Fibroblast of lung (primary cell): Measurements from ENCODE around the gene HS3ST6. TPM values are rescaled to one million over a fixed set of nuclear protein-coding genes. Genes with fewer than 3 reads are reported as not detected.

Source experiments
- DNase-seq, 2 donors: peaks; one replicate each; pipeline versions ENCODE4 v3.0.0 to v3.0.0-alpha.2; 2010; ENCODE audit warnings: low read depth in 2 of 2
- H2AFZ ChIP-seq: 2 replicates; pipeline ENCODE4 v1.5.1; 2012; ENCODE audit warnings: low read length, control low read depth, inconsistent platforms
- H3K27ac ChIP-seq: 2 replicates; pipeline ENCODE4 v1.5.1; 2011; ENCODE audit warnings: low read length, control low read depth; ENCODE audit not compliant: insufficient read depth
- H3K27me3 ChIP-seq: 2 replicates; pipeline ENCODE4 v1.5.1; 2011; ENCODE audit warnings: mild to moderate bottlenecking, low read length; ENCODE audit not compliant: control insufficient read depth, insufficient read depth
- H3K36me3 ChIP-seq: 2 replicates; pipeline ENCODE4 v1.5.1; 2011; ENCODE audit warnings: low read length; ENCODE audit not compliant: control insufficient read depth, insufficient read depth
- H3K4me1 ChIP-seq: 2 replicates; pipeline ENCODE4 v1.5.1; 2011; ENCODE audit warnings: low read length; ENCODE audit not compliant: control insufficient read depth, insufficient read depth; ENCODE audit errors: extremely low read depth
- H3K4me2 ChIP-seq: 2 replicates; pipeline ENCODE4 v1.5.1; 2011; ENCODE audit warnings: low read length, control low read depth; ENCODE audit not compliant: insufficient read depth; ENCODE audit errors: extremely low read depth
- H3K4me3 ChIP-seq, 4 experiments: fragments of 200-600 bp in 1 of 4; sonication (generic) in 1 of 4; replicated peaks in 1 of 4; 2 replicates each; pipeline ENCODE4 v1.5.1; 2011 to 2016; ENCODE audit warnings: low read length in 4 of 4, low read depth in 3 of 4, mild to moderate bottlenecking in 3 of 4, control low read depth in 2 of 4, inconsistent platforms in 1 of 4, mixed read lengths in 1 of 4; ENCODE audit not compliant: insufficient read depth in 1 of 4; ENCODE audit errors: control extremely low read depth in 1 of 4
- H3K79me2 ChIP-seq: 2 replicates; pipeline ENCODE4 v1.5.1; 2012; ENCODE audit warnings: mild to moderate bottlenecking, low read length, inconsistent platforms; ENCODE audit not compliant: control insufficient read depth, insufficient read depth
- H3K9ac ChIP-seq: 2 replicates; pipeline ENCODE4 v1.5.1; 2011; ENCODE audit warnings: mild to moderate bottlenecking, low read length, control low read depth; ENCODE audit not compliant: insufficient read depth
- H3K9me3 ChIP-seq: 2 replicates; pipeline ENCODE4 v1.5.1; 2012; ENCODE audit warnings: low read depth, low read length; ENCODE audit not compliant: control insufficient read depth, insufficient read depth
- H4K20me1 ChIP-seq: 2 replicates; pipeline ENCODE4 v1.5.1; 2011; ENCODE audit warnings: low read length; ENCODE audit not compliant: control insufficient read depth, insufficient read depth; ENCODE audit errors: extremely low read depth
- CTCF ChIP-seq, 2 donors: IDR thresholded peaks in 1 of 2; conservative IDR thresholded peaks in 1 of 2; 1 replicate in 1 of 2; 2 replicates in 1 of 2; pipeline ENCODE4 v1.5.1; 2011 to 2012; ENCODE audit warnings: low read length in 2 of 2, control low read depth in 1 of 2, inconsistent platforms in 1 of 2, low read depth in 1 of 2, mild to moderate bottlenecking in 1 of 2
- EZH2 ChIP-seq: IDR thresholded peaks from 2 replicates; pipeline ENCODE4 v1.5.1; 2012; ENCODE audit warnings: low read length, control low read depth, mild to moderate bottlenecking; ENCODE audit errors: missing control alignments
- polyA plus RNA-seq, 2 donors: library from polyadenylated mRNA; depleted of rRNA in 1 of 2; stranded (reverse) in 1 of 2; unstranded in 1 of 2; fragments of >200 nt; gene quantifications; 2 replicates each; pipeline ENCODE4 v1.2.1, GENCODE V29; 2011 to 2012; ENCODE audit warnings: missing spikeins in 1 of 2
- total RNA-seq: library from RNA; depleted of rRNA; stranded (reverse); fragments of >200 nt; gene quantifications from 2 replicates; pipeline ENCODE4 v1.2.1, GENCODE V29; 2014

HS3ST6 gene
- total and polyA plus RNA-seq, 2 donors (not counting 1 experiment from before 2014, with no cell fraction given) = not detected

DNA sequence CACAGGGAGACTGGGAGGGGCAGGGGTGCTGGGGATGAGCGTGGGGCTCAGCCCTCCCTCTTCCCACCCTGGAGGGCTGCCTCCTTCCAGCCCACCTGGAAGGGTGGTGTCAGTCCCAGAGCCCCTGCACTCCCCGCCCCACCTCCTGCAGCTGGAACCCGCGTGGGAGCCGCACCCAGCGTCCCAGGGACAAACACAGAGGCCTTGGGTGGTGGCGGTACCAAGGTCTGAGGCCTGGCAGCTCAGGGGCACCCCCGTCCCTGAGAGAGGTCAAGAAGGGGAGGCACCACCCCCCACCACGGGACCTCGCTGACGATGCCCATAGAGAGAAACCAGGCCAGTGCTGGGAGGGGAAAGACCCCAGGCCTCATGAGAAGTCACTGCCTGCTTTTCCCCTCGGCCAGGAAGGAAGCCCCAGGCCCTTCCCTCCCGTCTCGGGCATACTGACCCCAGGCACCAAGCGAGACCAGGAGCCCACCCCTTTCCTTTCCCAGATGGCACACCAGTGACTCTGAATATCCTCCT is 4.1 kb downstream of the HS3ST6 start:
- Histone ChIP-seq H3K4me1 (no peaks in the 10 kb centered on the region), H3K36me3 (no peaks in the 10 kb centered on the region), H3K4me2 (no peak overlapping the region), H3K27ac (no peak overlapping the region), H4K20me1 (no peaks in the 10 kb centered on the region), H3K4me3 (no peak overlapping the region), H2AFZ (no peak overlapping the region), H3K79me2 (no peaks in the 10 kb centered on the region), H3K9ac (no peak overlapping the region), H3K27me3 (peaks cover 26% of the 10 kb centered on the region), H3K9me3 (no peaks in the 10 kb centered on the region)
- DNase-seq = no peak
- TF ChIP-seq CTCF (conservative IDR thresholded peaks at IDR 0.05 in 1 of 2, IDR thresholded peaks at IDR 0.05 in 1 of 2; ENCODE audit: low read depth in 1 of 2, low read length in 2 of 2) = no peak
- TF ChIP-seq EZH2 = no peak

- Histone ChIP-seq H3K36me3 (no peaks in the 10 kb centered on the region), H2AFZ (no peak overlapping the region), H3K9me3 (no peaks in the 10 kb centered on the region), H4K20me1 (no peaks in the 10 kb centered on the region), H3K79me2 (no peaks in the 10 kb centered on the region), H3K9ac (no peak overlapping the region), H3K4me1 (no peaks in the 10 kb centered on the region), H3K27ac (no peak overlapping the region), H3K27me3 (peaks cover 21% of the 10 kb centered on the region), H3K4me3 (no peak overlapping the region), H3K4me2 (no peak overlapping the region)
- DNase-seq = no peak
- TF ChIP-seq CTCF (conservative IDR thresholded peaks at IDR 0.05 in 1 of 2, IDR thresholded peaks at IDR 0.05 in 1 of 2; ENCODE audit: low read depth in 1 of 2, low read length in 2 of 2) = no peak
Observed at GRCh38 chr16:1913327-1914083, 4.7 kb downstream of the HS3ST6 start.

DNA sequence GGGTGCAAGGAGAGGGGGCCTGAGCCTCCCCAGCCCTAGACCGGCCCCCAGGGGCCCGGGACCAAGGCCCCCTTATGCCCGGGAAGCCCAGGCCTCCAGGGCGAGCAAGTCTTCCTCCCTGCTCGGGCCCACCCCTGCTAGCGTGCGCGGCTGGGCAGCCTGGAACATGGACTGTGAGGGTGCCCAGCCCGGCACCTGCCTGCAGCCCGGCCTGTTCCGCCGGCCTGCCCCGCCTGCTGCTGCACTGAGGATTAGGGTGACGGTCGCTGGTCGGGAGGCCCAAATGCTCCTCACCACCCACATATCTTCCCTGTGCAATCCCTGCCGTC is 6.0 kb downstream of the HS3ST6 start:
- Histone ChIP-seq H3K79me2 (no peaks in the 10 kb centered on the region), H2AFZ (no peak overlapping the region), H3K27ac (no peak overlapping the region), H3K9me3 (no peaks in the 10 kb centered on the region), H3K4me1 (no peaks in the 10 kb centered on the region), H3K4me3 (no peak overlapping the region), H3K9ac (no peak overlapping the region), H3K27me3 (peaks cover 15% of the 10 kb centered on the region), H3K4me2 (no peak overlapping the region), H3K36me3 (no peaks in the 10 kb centered on the region), H4K20me1 (no peaks in the 10 kb centered on the region)
- no peak for DNase-seq
- TF ChIP-seq CTCF (conservative IDR thresholded peaks at IDR 0.05 in 1 of 2, IDR thresholded peaks at IDR 0.05 in 1 of 2; ENCODE audit: low read depth in 1 of 2, low read length in 2 of 2) (no peak), EZH2 (no peak)
